ENCODE results near the gene ST3GAL6. TPM values are rescaled to one million over a fixed set of nuclear protein-coding genes. Genes with fewer than 3 reads are reported as not detected.

The ST3GAL6 gene
- total RNA-seq, 2 experiments from 2014 or later, result 0.44 to 0.45 TPM

GRCh38 chr3:98754483-98754882 is 8.7 kb upstream of the ST3GAL6 start:
- POLR2A ChIA-PET, result no interaction called here

GRCh38 chr3:98755601-98756000 is 7.5 kb upstream of the ST3GAL6 start:
- Histone ChIP-seq H3K27ac (ENCODE audit: low read depth in 1 of 2, low read length in 2 of 2) (no peak overlapping the region), H3K4me1 (ENCODE audit: insufficient read depth, low read length) (no peaks in the 10 kb centered on the region), H3K27me3 (ENCODE audit: control insufficient read depth in 1 of 2, insufficient read depth in 2 of 2, low read length in 2 of 2) (no peaks in the 10 kb centered on the region), H3K4me3 (ENCODE audit: low read length) (no peak overlapping the region), H3K36me3 (ENCODE audit: insufficient read depth, low read length) (no peaks in the 10 kb centered on the region), H3K9me3 (ENCODE audit: control insufficient read depth in 1 of 2, insufficient read depth in 1 of 2, low read length in 2 of 2) (no peaks in the 10 kb centered on the region)
- DNase-seq (no peak), ATAC-seq (ENCODE audit: poor library complexity) (no peak)
- H3K4me3 Mint-ChIP-seq, result no peak overlapping the region
- no peak overlapping the region for H3K27ac Mint-ChIP-seq
- intact Hi-C loops (cut with DNase I, micrococcal nuclease), result no loop called here
- H3K27me3 Mint-ChIP-seq, result peaks cover 24% of the 10 kb centered on the region
- no peaks in the 10 kb centered on the region for H3K36me3 Mint-ChIP-seq (ENCODE audit: low read depth)
- CTCF ChIA-PET, result no interaction called here
- TF ChIP-seq CTCF (IDR thresholded peaks at IDR 0.05), result no peak
- no peaks in the 10 kb centered on the region for H3K9me3 Mint-ChIP-seq
- POLR2A ChIA-PET, result no interaction called here
- no peaks in the 10 kb centered on the region for H3K4me1 Mint-ChIP-seq (ENCODE audit: low read depth)

More at GRCh38 chr3:98754483-98754882, 8.7 kb upstream of the ST3GAL6 start:
- no peak overlapping the region for H3K27ac Mint-ChIP-seq
- no peaks in the 10 kb centered on the region for H3K27me3 ChIP-seq (ENCODE audit: control insufficient read depth in 1 of 2, insufficient read depth in 2 of 2, low read length in 2 of 2)
- H3K4me1 ChIP-seq (ENCODE audit: insufficient read depth, low read length), result no peaks in the 10 kb centered on the region
- intact Hi-C loops (cut with DNase I, micrococcal nuclease), result no loop called here
- no peak overlapping the region for H3K4me3 ChIP-seq (ENCODE audit: low read length)
- no peak overlapping the region for H3K4me3 Mint-ChIP-seq
- no peaks in the 10 kb centered on the region for H3K9me3 Mint-ChIP-seq
- no peaks in the 10 kb centered on the region for H3K36me3 Mint-ChIP-seq (ENCODE audit: low read depth)
- no peak for ATAC-seq (ENCODE audit: poor library complexity)
- CTCF ChIA-PET, result no interaction called here
- H3K27me3 Mint-ChIP-seq, result peaks cover 29% of the 10 kb centered on the region
- no peaks in the 10 kb centered on the region for H3K36me3 ChIP-seq (ENCODE audit: insufficient read depth, low read length)
- no peaks in the 10 kb centered on the region for H3K4me1 Mint-ChIP-seq (ENCODE audit: low read depth)
- no peak for DNase-seq
- no peak for TF ChIP-seq CTCF (IDR thresholded peaks at IDR 0.05)
- H3K27ac ChIP-seq (ENCODE audit: low read depth in 1 of 2, low read length in 2 of 2), result no peak overlapping the region
- no peaks in the 10 kb centered on the region for H3K9me3 ChIP-seq (ENCODE audit: control insufficient read depth in 1 of 2, insufficient read depth in 1 of 2, low read length in 2 of 2)

- Histone ChIP-seq H3K36me3 (ENCODE audit: insufficient read depth, low read length) (no peaks in the 10 kb centered on the region), H3K4me1 (ENCODE audit: insufficient read depth, low read length) (no peaks in the 10 kb centered on the region), H3K27me3 (ENCODE audit: control insufficient read depth in 1 of 2, insufficient read depth in 2 of 2, low read length in 2 of 2) (no peaks in the 10 kb centered on the region), H3K9me3 (ENCODE audit: control insufficient read depth in 1 of 2, insufficient read depth in 1 of 2, low read length in 2 of 2) (no peaks in the 10 kb centered on the region), H3K27ac (ENCODE audit: low read depth in 1 of 2, low read length in 2 of 2) (no peak overlapping the region), H3K4me3 (ENCODE audit: low read length) (no peak overlapping the region)
- ChIA-PET POLR2A (no interaction called here), CTCF (no interaction called here)
- intact Hi-C loops (cut with DNase I, micrococcal nuclease), result no loop called here
- no peak overlapping the region for H3K27ac Mint-ChIP-seq
- H3K36me3 Mint-ChIP-seq (ENCODE audit: low read depth), result no peaks in the 10 kb centered on the region
- H3K4me3 Mint-ChIP-seq, result no peak overlapping the region
- no peak for TF ChIP-seq CTCF (IDR thresholded peaks at IDR 0.05)
- no peak for DNase-seq
- no peaks in the 10 kb centered on the region for H3K9me3 Mint-ChIP-seq
- peaks cover 4% of the 10 kb centered on the region for H3K4me1 Mint-ChIP-seq (ENCODE audit: low read depth)
- H3K27me3 Mint-ChIP-seq, result peaks cover 23% of the 10 kb centered on the region
- no peak for ATAC-seq (ENCODE audit: poor library complexity)
These were observed 3.5 kb upstream of the ST3GAL6 start for GRCh38 chr3:98759629-98760028.

Measured in CD4-positive, alpha-beta T cell (primary cell).